GM12875 (cell line): ENCODE results near the gene TINAGL1.

ENCODE experiments used
- H3K4me3 ChIP-seq: one replicate; pipeline ENCODE4 v1.5.1; 2011; ENCODE audit warnings: low read depth, low read length, control low read depth
- CTCF ChIP-seq: IDR thresholded peaks from 2 replicates; pipeline ENCODE4 v1.5.1; 2011; ENCODE audit warnings: low read depth, mild to moderate bottlenecking, control low read depth, inconsistent platforms, low read length, moderate library complexity, borderline replicate concordance; ENCODE audit not compliant: insufficient read depth

Gene TINAGL1

GRCh38 chr1:31621498-31621820, 45.1 kb downstream of the TINAGL1 start:
- TF ChIP-seq CTCF: no peak
- H3K4me3 ChIP-seq: no peak overlapping the region

GRCh38 chr1:31621847-31622730, 45.8 kb downstream of the TINAGL1 start:
- TF ChIP-seq CTCF: no peak
- no peak overlapping the region for H3K4me3 ChIP-seq

GRCh38 chr1:31623365-31623764, 47.0 kb downstream of the TINAGL1 start:
- no peak overlapping the region for H3K4me3 ChIP-seq
- no peak for TF ChIP-seq CTCF

GRCh38 chr1:31624309-31624708, 48.0 kb downstream of the TINAGL1 start:
- no peak for TF ChIP-seq CTCF
- no peak overlapping the region for H3K4me3 ChIP-seq

- H3K4me3 ChIP-seq: no peak overlapping the region
- no peak for TF ChIP-seq CTCF
These were observed 48.6 kb downstream of the TINAGL1 start for GRCh38 chr1:31624731-31625514.

GRCh38 chr1:31625561-31626222, 49.4 kb downstream of the TINAGL1 start:
- no peak for TF ChIP-seq CTCF
- no peak overlapping the region for H3K4me3 ChIP-seq
